Right lobe of liver (tissue), 4 donors: ENCODE data around the gene SDS.

Source experiments
- CTCF ChIP-seq, 4 donors: fragments of 200-600 bp in 3 of 4; fragments of 450-650 bp in 1 of 4; IDR thresholded peaks; one replicate each; pipeline versions ENCODE4 v1.5.1 to v1.8.0; 2016 to 2022; ENCODE audit warnings: antibody characterized with exemption in 4 of 4, mild to moderate bottlenecking in 2 of 4
- POLR2A ChIP-seq: fragments of 450-650 bp; IDR thresholded peaks from one replicate; pipeline ENCODE4 v1.6.1; 2017; ENCODE audit warnings: antibody characterized with exemption, mild to moderate bottlenecking
- donor health status: DM: no; HTN: no; CAD: no.
- donor health status: DM: no; HTN: no; CAD: no.
- donor health status: DM: no; HTN: yes; CAD: no.

GRCh38 chr12:113425960-113426453 is 22.3 kb upstream of the SDS start:
- no peak for TF ChIP-seq POLR2A
- TF ChIP-seq CTCF (IDR thresholded peaks at IDR 0.05), result no peak
